HG03135 (cell line): ENCODE data around the gene TFAP2D.

Experiments
- ATAC-seq: cut with Tn5 transposase; IDR thresholded peaks from one replicate; pipeline ENCODE4 v1.9.1; 2021; ENCODE audit warnings: mild to moderate bottlenecking, moderate library complexity; ENCODE audit not compliant: unreplicated experiment

The TFAP2D gene

GRCh38 chr6:50713226-50713625, at the start of gene TFAP2D:
Gene TFAP2D, plus strand, starts transcription at chr6:50713526. Its CDS starts 530 bp downstream, at chr6:50714056.
- ATAC-seq, result no peak

- ATAC-seq, result no peak
Measured at GRCh38 chr6:50663806-50664205, 49.5 kb upstream of the TFAP2D start.

- ATAC-seq, result no peak
Measured at GRCh38 chr6:50666089-50666488, 47.2 kb upstream of the TFAP2D start.

GRCh38 chr6:50681213-50681824, 32.0 kb upstream of the TFAP2D start:
- peak; percentile 90 for ATAC-seq

- no peak for ATAC-seq
Measured at GRCh38 chr6:50689210-50689609, 24.1 kb upstream of the TFAP2D start.

GRCh38 chr6:50691814-50692495, 21.4 kb upstream of the TFAP2D start:
- ATAC-seq, result no peak

- ATAC-seq, result no peak
Measured at GRCh38 chr6:50698546-50698945, 14.8 kb upstream of the TFAP2D start.

GRCh38 chr6:50699051-50699775, 14.1 kb upstream of the TFAP2D start:
- ATAC-seq, result no peak

GRCh38 chr6:50706575-50706974, 6.8 kb upstream of the TFAP2D start:
- ATAC-seq, result no peak

GRCh38 chr6:50707191-50707590, 6.1 kb upstream of the TFAP2D start:
- no peak for ATAC-seq

GRCh38 chr6:50707652-50708300, 5.5 kb upstream of the TFAP2D start:
- ATAC-seq, result no peak

GRCh38 chr6:50708664-50709365, 4.5 kb upstream of the TFAP2D start:
- ATAC-seq, result no peak

- ATAC-seq, result no peak
Measured at GRCh38 chr6:50709366-50709734, 4.0 kb upstream of the TFAP2D start.

GRCh38 chr6:50711686-50712085, 1.6 kb upstream of the TFAP2D start:
- no peak for ATAC-seq

- no peak for ATAC-seq
Measured at GRCh38 chr6:50712291-50712690, 1.0 kb upstream of the TFAP2D start.

- ATAC-seq, result no peak
Measured at GRCh38 chr6:50713977-50714486, 706 bp downstream of the TFAP2D start.

GRCh38 chr6:50714487-50715379, 1.4 kb downstream of the TFAP2D start:
- ATAC-seq, result no peak

GRCh38 chr6:50716899-50717509, 3.7 kb downstream of the TFAP2D start:
- no peak for ATAC-seq

- ATAC-seq, result no peak
Measured at GRCh38 chr6:50717734-50718457, 4.6 kb downstream of the TFAP2D start.
